ENCODE measurements around the gene RCAN3. TPM values are rescaled to one million over a fixed set of nuclear protein-coding genes. Genes with fewer than 3 reads are reported as not detected.
"Not testable (repeated sequence)": the region's sequence is repeated elsewhere in the genome, so short reads cannot be mapped to it uniquely, and the experiment has no call there.

Gene RCAN3
- total RNA-seq, 4 donors from 2014 or later: 5.4 to 15.7 (median 9.3) TPM

DNA sequence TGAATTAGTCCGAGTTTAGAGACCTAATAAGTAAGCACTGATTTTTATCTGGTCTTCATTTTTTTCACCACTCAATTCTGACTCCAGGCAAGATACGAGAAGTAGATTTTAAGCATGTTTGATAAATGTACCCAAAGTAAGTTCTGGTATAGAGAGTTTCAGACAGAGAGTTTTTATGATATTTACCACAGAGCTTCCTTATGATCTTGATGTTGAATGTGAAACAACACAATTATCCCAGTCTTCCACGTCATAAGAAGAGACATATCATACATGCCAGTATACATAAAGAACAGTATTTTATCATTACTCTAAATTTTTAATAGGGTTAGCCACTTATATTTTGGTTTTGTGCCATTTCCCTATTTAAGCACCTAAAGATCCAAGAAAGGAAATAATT is 45.4 kb downstream of the RCAN3 start:
- H3K27ac ChIP-seq: no peak overlapping the region
- peaks cover 0 to 9% (median 0%) of the 10 kb centered on the region in 4 donors for H3K4me1 ChIP-seq
- no peaks in the 10 kb centered on the region for H3K9me3 ChIP-seq
- DNase-seq: no peak
- H3K36me3 ChIP-seq: no peaks in the 10 kb centered on the region
- TF ChIP-seq POLR2A (IDR thresholded peaks at IDR 0.05): no peak
- TF ChIP-seq, protein P1, sequence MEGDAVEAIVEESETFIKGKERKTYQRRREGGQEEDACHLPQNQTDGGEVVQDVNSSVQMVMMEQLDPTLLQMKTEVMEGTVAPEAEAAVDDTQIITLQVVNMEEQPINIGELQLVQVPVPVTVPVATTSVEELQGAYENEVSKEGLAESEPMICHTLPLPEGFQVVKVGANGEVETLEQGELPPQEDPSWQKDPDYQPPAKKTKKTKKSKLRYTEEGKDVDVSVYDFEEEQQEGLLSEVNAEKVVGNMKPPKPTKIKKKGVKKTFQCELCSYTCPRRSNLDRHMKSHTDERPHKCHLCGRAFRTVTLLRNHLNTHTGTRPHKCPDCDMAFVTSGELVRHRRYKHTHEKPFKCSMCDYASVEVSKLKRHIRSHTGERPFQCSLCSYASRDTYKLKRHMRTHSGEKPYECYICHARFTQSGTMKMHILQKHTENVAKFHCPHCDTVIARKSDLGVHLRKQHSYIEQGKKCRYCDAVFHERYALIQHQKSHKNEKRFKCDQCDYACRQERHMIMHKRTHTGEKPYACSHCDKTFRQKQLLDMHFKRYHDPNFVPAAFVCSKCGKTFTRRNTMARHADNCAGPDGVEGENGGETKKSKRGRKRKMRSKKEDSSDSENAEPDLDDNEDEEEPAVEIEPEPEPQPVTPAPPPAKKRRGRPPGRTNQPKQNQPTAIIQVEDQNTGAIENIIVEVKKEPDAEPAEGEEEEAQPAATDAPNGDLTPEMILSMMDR (IDR thresholded peaks at IDR 0.05): no peak
- H3K4me3 ChIP-seq: no peak overlapping the region
- no peaks in the 10 kb centered on the region for H3K27me3 ChIP-seq

DNA sequence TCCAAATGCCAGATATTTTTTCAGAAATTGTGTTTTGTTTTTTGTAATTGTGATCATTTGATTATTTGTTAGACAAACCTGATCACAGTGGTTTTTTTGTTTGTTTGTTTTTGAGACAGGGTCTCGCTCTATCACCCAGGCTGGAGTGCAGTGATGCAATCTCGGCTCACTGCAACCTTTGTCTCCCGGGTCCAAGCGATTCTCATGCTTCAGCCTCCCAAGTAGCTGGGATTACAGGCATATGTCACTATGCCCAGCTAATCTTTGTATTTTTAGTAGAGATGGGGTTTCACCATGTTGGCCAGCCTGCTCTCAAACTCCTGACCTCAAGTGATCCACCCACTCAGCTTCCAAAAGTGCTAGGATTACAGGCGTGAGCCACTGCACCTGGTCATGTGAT is 46.6 kb downstream of the RCAN3 start:
- H3K9me3 ChIP-seq, H3K27me3 ChIP-seq, H3K36me3 ChIP-seq, H3K4me1 ChIP-seq, DNase-seq, H3K4me3 ChIP-seq, H3K27ac ChIP-seq: not testable (repeated sequence)

DNA sequence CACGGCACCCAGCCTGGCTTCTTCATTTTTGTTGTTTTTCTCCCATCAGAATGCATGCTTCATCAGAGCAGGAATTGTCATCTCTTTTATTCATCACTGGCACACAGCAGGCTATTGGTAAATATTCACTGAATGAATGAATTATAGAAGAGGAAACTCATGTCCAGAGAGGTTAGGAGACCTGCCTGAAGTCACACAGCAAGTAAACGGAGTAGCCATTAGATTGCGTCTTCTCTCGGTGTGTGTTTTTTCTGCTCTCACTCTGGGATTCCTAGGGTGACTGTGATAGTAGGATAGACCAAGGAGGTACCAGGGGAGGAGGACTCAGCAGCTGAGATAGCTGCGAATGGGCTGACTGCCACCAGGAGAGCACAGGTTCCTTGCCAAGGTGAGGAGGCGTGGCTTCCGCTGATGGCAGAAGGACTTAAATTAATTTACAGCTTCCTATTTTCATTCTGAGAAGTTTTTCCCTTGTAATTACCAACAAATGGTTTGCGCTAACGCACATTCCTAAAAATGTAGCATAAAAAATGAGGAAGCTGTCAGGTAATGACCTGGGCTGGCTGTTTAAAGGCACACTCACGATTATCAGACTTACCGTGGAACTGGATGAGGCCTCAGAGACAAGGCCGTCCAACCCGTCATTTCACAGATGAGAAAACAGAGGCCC is 48.8 kb downstream of the RCAN3 start:
- DNase-seq: peak in 2 of 3 donors; percentile 65 to 78
- H3K4me3 ChIP-seq: no peak overlapping the region
- no peaks in the 10 kb centered on the region for H3K36me3 ChIP-seq
- TF ChIP-seq, protein P1 (IDR thresholded peaks at IDR 0.05): peak in 3 of 6 experiments; percentile 18 to 24 (median 23)
- TF ChIP-seq POLR2A (IDR thresholded peaks at IDR 0.05): no peak
- H3K27me3 ChIP-seq: no peaks in the 10 kb centered on the region
- no peak overlapping the region for H3K27ac ChIP-seq
- peaks cover 0 to 19% (median 5%) of the 10 kb centered on the region in 4 donors for H3K4me1 ChIP-seq
- no peaks in the 10 kb centered on the region for H3K9me3 ChIP-seq

DNA sequence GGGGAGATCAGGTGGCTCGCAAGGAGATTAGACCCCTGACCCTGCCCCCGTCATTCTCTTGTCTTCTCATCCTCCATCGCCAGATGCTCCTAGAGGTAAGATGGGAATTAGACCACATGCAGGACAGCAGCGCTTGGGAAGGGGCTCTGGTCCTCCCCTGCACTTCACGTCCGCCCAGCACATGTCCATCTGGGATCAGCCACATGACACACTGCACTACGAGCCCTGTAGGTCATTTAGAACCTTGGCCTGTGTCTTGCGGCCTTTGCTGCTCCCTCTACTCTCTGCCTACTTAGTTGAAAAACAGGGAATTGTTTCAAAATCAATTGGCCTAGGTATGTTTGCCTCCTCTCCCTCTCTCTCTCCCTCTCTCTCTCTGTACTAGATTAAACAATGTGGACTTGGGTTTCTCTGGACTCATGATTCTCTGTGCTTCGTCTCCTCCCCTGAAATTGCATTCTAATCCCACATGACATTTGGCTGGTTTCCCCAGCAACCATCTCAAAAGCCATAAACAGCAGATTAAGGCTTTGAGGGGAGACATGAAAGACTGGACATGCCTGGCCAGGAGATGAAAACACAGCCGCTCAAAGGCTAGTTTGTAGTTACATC is 49.4 kb downstream of the RCAN3 start:
- Histone ChIP-seq H3K27ac (no peak overlapping the region), H3K27me3 (no peaks in the 10 kb centered on the region), H3K4me3 (no peak overlapping the region), H3K9me3 (no peaks in the 10 kb centered on the region), H3K4me1 (peaks cover 0 to 23% (median 5%) of the 10 kb centered on the region in 4 donors), H3K36me3 (no peaks in the 10 kb centered on the region)
- TF ChIP-seq, protein P1 (IDR thresholded peaks at IDR 0.05): no peak
- TF ChIP-seq POLR2A (IDR thresholded peaks at IDR 0.05): no peak
- no peak for DNase-seq

DNA sequence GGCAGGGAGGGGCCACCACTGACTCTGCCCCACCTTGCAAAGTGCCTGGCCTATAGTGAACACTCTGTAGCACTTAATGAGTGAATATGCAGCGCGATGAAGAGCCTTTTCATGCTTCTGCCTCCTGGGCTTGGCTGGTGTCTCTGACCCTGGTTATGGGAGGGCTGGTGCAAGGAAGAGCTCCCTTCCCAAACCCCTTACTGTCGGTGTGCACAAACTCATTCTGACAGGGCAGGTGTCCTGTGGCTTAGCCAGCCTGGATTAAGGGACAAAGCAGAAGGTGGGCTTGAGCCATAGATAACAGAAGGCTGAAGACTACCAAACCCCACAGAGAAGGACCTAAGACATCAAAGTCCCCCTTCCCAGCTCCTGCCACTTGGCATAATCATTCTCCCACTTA is 51.3 kb downstream of the RCAN3 start:
- Histone ChIP-seq H3K4me1 (peaks cover 0 to 23% (median 5%) of the 10 kb centered on the region in 4 donors), H3K27me3 (no peaks in the 10 kb centered on the region), H3K9me3 (no peaks in the 10 kb centered on the region), H3K4me3 (no peak overlapping the region), H3K27ac (no peak overlapping the region), H3K36me3 (no peaks in the 10 kb centered on the region)
- no peak for TF ChIP-seq POLR2A (IDR thresholded peaks at IDR 0.05)
- TF ChIP-seq, protein P1 (IDR thresholded peaks at IDR 0.05): no peak
- DNase-seq: peak in 1 of 3 donors; percentile 23

DNA sequence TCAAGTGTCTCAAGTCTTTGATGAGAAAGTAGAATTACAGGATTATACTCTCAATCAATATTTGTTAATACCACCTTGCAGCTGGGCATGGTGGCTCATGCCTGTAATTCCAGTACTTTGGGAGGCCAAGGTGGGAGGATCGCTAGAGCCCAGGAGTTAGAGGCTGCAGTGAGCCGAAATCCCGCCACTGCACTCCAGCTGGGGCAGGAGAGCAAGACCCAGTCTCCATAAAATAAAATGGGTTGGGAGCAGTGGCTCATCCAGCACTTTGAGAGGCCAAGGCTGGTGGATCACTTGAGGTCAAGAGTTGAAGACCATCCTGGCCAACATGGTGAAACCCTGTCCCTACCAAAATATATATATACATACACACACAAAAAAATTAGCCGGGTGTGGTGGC is 52.1 kb downstream of the RCAN3 start:
- H3K27me3 ChIP-seq: no peaks in the 10 kb centered on the region
- H3K27ac ChIP-seq: no peak overlapping the region
- peak in 1 of 3 donors; percentile 37 for DNase-seq
- H3K36me3 ChIP-seq: no peaks in the 10 kb centered on the region
- peaks cover 0 to 23% (median 5%) of the 10 kb centered on the region in 4 donors for H3K4me1 ChIP-seq
- TF ChIP-seq, protein P1 (IDR thresholded peaks at IDR 0.05): no peak
- TF ChIP-seq POLR2A (IDR thresholded peaks at IDR 0.05): no peak
- no peak overlapping the region for H3K4me3 ChIP-seq
- no peaks in the 10 kb centered on the region for H3K9me3 ChIP-seq

Measured in Peyer's patch (tissue), 4 donors.